ENCODE results near the gene MUC5B. TPM values are rescaled to one million over a fixed set of nuclear protein-coding genes. Genes with fewer than 3 reads are reported as not detected.

The MUC5B gene
- total and polyA plus RNA-seq, 2 donors (not counting 3 experiments of a cell fraction or from before 2014, with no cell fraction given): not detected

DNA sequence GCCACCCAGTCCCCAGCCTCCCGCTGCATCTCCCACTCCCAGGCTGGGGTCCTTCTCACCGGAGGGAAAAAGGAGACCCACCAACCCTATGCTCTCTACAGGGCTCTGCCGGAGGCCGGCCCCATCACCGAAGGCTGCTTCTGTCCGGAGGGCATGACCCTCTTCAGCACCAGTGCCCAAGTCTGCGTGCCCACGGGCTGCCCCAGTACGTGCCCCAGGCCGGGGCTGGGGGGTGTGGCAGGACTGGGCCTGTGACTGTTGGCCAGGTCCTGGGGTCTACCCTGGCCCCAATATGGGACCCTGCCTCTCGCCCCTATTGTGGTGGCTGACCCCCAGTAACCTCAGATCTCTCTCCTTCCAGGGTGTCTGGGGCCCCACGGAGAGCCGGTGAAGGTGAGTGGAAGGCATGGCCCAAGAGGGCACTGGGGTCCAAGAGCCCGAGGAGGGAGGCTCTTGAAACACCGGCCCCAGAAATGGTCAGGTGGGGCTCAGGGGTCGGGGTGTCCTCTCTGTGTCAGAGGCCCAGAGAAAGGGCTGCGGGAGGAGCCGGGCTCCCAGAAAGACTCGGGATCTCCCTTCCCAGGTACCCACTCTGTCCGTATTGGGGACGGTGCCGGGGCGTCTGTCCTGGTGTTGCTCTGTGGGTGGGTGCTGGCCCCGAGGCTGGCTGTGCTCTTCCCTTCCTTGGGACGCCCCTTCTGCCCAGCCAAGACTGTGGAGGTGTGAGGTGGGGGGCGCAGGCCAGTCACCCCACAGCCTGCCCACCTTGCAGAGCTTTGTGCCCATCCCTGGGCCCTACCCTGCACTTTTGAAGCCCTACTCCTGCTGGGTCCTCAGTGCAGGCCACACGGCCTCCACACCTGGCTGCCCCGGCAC lies 26.1 kb upstream of the MUC5B start:
- H3K27ac ChIP-seq (ENCODE audit: insufficient read depth, low read depth, low read length): no peak overlapping the region
- no peaks in the 10 kb centered on the region for H3K79me2 ChIP-seq (ENCODE audit: control insufficient read depth, insufficient read depth, low read length)
- no peaks in the 10 kb centered on the region for H3K9me1 ChIP-seq (replicated peaks; ENCODE audit: control insufficient read depth, extremely low read depth, insufficient read depth, low read length)
- dilution Hi-C loops (cut with MboI; ENCODE audit: extremely low pct_ligation_motif_present, low sequenced_read_pairs) (no loop called here), intact Hi-C loops (cut with micrococcal nuclease) (no loop called here)
- H2AFZ ChIP-seq (ENCODE audit: low read depth, low read length): no peak overlapping the region
- no peaks in the 10 kb centered on the region for H3K36me3 ChIP-seq (ENCODE audit: control insufficient read depth in 2 of 2, extremely low read depth in 1 of 2, insufficient read depth in 2 of 2, low read length in 2 of 2)
- TF ChIP-seq JUN (IDR thresholded peaks at IDR 0.05; ENCODE audit: borderline replicate concordance, insufficient read depth, insufficient read length, low read depth) (no peak), MYC (IDR thresholded peaks at IDR 0.05; ENCODE audit: low read depth, low read length) (no peak), EZH2 (IDR thresholded peaks at IDR 0.05; ENCODE audit: borderline replicate concordance, low read depth, low read length, severe bottlenecking) (no peak), GATA2 (IDR thresholded peaks at IDR 0.05; ENCODE audit: insufficient read depth, insufficient read length, low read depth, low read length) (no peak)
- TF ChIP-seq, protein P1, sequence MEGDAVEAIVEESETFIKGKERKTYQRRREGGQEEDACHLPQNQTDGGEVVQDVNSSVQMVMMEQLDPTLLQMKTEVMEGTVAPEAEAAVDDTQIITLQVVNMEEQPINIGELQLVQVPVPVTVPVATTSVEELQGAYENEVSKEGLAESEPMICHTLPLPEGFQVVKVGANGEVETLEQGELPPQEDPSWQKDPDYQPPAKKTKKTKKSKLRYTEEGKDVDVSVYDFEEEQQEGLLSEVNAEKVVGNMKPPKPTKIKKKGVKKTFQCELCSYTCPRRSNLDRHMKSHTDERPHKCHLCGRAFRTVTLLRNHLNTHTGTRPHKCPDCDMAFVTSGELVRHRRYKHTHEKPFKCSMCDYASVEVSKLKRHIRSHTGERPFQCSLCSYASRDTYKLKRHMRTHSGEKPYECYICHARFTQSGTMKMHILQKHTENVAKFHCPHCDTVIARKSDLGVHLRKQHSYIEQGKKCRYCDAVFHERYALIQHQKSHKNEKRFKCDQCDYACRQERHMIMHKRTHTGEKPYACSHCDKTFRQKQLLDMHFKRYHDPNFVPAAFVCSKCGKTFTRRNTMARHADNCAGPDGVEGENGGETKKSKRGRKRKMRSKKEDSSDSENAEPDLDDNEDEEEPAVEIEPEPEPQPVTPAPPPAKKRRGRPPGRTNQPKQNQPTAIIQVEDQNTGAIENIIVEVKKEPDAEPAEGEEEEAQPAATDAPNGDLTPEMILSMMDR (IDR thresholded peaks at IDR 0.05; ENCODE audit: extremely low read depth in 1 of 2, insufficient read depth in 1 of 2, low read depth in 1 of 2, low read length in 2 of 2): no peak
- BruUV-seq (replicated peaks): no TSS peak
- no peaks in the 10 kb centered on the region for H4K20me1 ChIP-seq (replicated peaks; ENCODE audit: control insufficient read depth, extremely low read depth, insufficient read depth, low read length)
- DNase-seq (ENCODE audit: low read depth, low spot score): no peak
- POLR2A ChIA-PET: no interaction called here
- no peaks in the 10 kb centered on the region for H3K4me1 ChIP-seq (ENCODE audit: control insufficient read depth, extremely low read depth, insufficient read depth, low read length)
- no peak overlapping the region for H3K9ac ChIP-seq (replicated peaks; ENCODE audit: extremely low read depth, insufficient read depth, low read length)
- H3K4me2 ChIP-seq (ENCODE audit: insufficient read depth, low read length): no peak overlapping the region
- H3K9me3 ChIP-seq (replicated peaks; ENCODE audit: control insufficient read depth, insufficient read depth, low read length): no peaks in the 10 kb centered on the region
- H3K27me3 ChIP-seq (ENCODE audit: control insufficient read depth in 2 of 2, insufficient read depth in 2 of 2, low read length in 2 of 2): no peaks in the 10 kb centered on the region
- CTCF ChIA-PET: no interaction called here
- FAIRE-seq: no peak
- no peak overlapping the region for H3K4me3 ChIP-seq (replicated peaks in 1 of 3; ENCODE audit: insufficient read depth in 1 of 3, low read depth in 1 of 3, low read length in 3 of 3)

Measured in endothelial cell of umbilical vein (primary cell).